Measurements from ENCODE around the gene GNG7. TPM values are rescaled to one million over a fixed set of nuclear protein-coding genes. Genes with fewer than 3 reads are reported as not detected.
"Not testable (repeated sequence)": the region's sequence is repeated elsewhere in the genome, so short reads cannot be mapped to it uniquely, and the experiment has no call there.

The GNG7 gene
- polyA plus RNA-seq, 10 donors = 1.6 to 3.6 (median 2.3) TPM

DNA sequence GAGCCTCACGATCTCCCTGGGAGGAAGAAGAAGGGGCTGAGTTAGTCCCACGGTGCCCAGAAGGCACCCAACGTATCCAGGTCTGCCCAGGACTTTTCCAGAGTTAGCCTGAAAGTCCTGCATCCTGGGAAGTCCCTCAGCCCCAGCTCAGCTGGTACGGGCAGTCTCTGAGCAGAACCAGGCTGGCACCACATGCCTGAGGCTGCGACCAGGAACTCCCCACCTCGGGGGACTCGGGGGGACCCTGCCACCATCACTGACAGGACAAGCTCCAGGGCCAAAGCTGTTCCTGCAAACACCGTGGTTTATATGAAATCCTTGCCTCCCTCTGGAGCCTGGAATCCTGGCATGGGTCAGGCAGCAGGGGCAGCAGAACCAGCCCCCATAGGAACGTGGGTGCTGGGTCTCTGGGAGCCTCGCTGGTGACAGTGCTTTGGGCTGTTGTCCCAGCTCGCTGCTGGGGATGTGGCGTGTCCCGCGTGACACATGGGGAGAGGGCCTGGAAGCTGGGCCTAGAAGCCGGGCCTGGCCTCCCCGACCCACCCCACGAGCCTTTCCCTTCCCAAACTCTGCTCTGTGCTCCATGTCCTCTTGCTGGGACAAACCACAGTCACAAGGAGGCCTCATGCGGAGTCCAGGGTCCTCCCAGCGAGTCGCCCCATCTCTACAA, 55.5 kb downstream of the GNG7 start:
- DNase-seq = no peak

GRCh38 chr19:2645826-2646225, 56.7 kb downstream of the GNG7 start:
- no peak for DNase-seq

DNA sequence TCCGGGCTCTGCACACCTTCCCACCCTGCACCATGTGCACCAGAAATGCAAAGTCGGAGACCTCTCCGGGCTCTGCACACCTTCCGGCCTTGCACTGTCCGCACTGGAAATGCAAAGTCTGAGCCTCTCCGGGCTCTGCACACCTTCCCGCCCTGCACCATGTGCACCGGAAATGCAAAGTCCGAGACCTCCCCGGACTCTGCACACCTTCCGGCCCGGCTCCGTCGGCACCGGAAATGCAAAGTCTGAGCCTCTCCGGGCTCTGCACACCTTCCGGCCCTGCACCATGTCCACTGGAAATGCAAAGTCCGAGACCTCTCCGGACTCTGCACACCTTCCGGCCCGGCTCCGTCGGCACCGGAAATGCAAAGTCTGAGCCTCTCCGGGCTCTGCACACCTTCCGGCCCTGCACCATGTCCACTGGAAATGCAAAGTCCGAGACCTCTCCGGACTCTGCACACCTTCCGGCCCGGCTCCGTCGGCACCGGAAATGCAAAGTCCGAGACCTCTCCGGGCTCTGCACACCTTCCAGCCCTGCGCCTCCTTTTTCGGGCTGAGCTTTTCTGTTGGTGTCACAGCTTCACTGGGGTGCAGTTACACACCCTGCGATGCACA, 59.3 kb downstream of the GNG7 start:
- DNase-seq = not testable (repeated sequence)

DNA sequence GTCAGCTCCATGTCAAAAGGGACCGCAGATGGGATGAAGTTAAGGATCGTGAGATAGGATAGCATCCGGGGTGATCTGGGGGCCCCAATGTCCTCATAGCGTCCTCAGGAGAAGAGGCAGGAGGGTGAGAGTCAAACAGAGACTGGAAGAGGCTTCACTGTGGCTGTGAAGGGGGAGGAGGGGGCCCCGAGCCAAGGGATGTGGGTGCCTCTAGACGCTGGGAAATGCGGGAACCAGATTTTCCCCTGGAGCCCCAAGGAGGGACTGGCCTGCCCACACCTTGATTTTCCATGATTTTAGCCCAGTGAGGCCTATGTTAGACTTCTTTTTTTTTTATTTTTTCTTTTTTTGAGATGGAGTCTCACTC, 61.2 kb downstream of the GNG7 start:
- no peak for DNase-seq

GRCh38 chr19:2640563-2641331, 61.7 kb downstream of the GNG7 start:
- no peak for DNase-seq

DNA sequence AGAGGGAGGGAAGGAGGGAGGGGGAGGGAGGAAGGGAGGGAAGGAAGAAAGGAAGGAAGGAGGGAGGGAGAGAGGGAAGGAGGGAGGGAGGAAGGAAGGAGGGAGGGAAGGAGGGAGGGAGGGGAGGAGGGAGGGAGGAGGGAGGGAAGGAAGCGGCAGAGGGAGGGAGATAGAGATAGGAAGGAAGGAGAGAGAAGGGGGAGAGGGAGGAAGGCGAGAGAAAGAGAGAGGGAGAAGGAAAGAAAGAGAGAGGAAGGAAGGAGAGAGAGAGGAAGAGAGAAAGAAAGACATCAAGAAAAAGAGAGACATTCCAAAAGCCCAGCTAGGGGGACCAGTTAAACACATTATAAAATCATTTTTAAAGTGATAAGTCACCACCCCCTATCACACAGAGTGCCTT, 62.5 kb downstream of the GNG7 start:
- no peak for DNase-seq

DNA sequence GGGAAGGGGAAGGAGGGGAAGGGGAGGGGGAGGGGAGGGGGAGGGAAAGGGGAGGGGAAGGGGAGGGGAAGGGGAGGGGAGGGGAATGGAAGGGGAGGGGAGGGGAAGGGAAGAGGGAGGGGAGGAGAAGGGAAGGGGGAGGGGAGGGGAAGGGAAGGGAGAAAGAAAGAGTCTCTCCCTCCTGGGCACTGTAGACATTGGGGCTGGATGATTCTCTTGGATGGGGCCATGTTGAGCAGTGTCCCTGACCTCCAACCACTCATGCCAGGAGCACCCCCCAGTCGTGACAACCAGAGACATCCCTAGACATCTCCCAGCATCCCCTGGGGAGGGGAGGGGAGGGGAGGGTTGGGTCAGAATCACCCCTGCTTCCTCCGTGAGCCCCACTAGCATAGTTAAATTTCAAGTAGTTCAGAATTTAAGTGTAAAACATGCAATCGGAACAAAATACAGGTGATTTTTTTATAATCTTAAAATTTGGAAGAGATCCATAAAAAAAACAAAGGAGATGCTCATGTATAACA, 64.0 kb downstream of the GNG7 start:
- DNase-seq = no peak

GRCh38 chr19:2636897-2637683, 65.4 kb downstream of the GNG7 start:
- peak in 1 of 3 donors; percentile 62 for DNase-seq

- no peak for DNase-seq
These were observed 66.2 kb downstream of the GNG7 start for GRCh38 chr19:2636141-2636896.

- DNase-seq = no peak
These were observed 67.5 kb downstream of the GNG7 start for GRCh38 chr19:2634960-2635359.

DNA sequence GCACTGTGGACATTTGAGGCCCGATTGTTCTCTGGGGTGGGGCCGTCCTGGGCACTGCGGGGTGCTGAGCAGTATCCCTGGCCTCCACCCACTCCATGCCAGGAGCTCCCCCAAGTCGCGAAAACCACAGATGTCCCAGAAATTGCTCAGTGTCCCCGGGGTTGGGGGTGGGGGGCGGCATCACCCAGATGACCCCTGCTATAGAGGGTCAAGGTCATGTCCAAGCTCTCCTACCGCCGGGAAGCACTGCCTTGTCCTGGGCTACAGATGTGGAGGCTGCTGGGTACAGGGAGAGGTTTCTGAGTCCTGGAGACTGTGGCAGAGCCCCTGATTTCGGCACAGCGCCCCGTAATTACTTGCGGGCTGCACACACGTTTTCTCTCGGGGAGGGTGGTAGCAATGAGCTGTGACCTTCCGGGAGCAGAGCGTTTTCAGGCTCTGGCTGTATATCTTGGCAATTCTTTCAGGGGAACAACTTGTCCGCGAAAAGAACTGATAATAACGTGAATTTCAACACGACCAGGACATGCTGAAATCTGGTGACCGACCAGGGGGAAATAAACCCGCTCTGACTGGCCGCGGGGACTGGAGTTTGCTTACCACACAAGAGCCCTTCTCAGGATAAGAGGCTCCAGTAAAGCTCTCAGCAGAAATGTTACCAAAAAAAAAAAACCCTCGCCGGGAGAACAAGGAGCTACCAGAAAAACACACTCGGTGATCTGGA, 68.1 kb downstream of the GNG7 start:
- no peak for DNase-seq

DNA sequence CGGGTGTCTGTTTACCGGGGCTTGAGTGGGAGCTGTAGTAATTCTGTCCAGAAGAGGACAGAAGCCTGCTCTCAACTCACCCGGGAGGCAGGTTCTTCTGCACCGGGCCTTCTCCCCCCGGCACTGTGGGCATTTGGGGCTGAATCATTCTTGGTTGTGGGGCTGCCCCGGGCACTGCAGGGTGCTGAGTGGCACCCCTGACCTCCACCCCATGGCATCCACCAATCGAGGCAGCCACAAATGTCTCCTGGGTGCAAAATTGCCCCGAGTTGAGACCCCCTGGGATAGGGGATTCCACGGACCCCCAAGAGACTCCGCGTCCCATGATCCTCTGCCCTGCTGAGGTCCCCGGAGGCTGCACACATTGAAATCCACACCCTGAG, 68.8 kb downstream of the GNG7 start:
- no peak for DNase-seq

- DNase-seq = no peak
These were observed 71.2 kb downstream of the GNG7 start for GRCh38 chr19:2631213-2631821.

GRCh38 chr19:2630352-2631001, 72.0 kb downstream of the GNG7 start:
- no peak for DNase-seq

DNA sequence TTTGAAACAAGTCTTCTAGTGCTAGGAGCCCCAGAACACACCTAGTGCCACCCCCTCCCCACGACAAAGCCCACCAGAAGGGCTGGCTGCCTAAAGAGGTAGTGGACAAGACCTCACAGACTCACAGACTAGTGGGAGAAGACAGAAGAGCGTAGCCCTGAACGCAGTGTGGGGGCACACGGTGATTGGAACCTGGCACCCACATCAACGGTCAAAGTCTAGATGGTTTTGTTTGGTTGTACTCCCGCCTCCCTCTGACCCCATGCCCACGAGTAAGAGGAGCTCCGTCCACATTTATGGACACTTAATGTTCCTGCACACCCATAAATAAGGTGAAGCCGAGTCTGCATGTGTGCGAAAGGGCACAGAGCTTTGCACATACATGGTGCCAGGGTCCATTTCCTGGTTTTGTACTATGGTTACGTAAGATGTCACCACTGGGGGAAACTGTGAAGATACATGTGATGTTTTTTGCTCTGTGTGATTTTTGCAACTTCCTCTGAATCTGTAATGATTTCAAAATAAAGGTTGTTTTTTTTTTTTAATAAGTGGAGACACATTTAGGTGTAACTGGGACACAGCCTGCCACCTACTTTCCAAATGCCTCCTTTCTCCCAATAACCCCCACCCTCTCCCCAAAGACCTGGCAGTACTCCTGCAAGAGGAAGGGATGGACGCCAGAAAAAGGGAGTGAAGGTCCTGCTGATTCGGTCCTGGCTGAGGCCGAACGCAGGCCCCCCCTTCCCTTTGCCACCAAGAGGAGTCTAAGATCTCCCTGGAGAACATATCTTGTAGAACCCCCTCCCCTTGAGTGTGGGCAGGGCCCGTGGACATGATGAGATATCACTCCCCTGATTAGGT, 72.8 kb downstream of the GNG7 start:
- no peak for DNase-seq

DNA sequence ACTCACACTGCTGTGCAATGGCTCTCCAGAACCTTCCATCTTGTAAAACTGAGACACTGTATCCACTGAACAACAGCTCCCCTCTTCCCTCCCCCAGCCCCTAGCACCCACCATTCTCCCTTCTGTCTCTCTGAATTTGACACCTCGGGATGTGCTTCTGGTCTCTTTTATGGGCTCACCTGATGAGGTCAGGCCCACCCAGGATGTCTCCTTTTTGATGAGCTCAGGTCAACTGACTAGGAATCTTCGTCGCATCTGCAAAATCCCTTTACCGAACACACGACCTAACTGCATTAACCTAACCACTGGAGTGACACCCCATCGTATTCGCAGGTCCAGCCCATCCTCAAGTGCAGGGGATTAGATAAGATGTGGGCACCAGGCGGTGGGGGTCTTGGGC, 73.9 kb downstream of the GNG7 start:
- no peak for DNase-seq

DNA sequence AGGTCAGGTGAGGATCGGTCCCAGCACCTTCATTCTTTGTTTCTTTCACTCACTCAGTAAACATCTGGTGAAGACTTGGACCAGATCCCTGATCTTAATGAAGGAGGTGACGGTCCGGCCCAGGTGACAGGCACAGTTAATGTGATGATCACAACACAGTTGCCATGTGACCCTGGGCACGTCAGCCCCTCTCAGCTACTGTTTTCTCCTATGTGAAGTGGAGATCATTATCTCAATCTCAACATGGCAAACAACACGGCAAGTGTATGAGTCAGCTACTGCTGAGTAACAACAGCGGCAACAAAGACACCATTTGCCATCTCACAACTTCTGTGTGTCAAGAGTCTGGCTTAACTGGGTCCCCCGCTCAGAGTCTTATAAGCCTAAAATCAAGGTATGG, 74.6 kb downstream of the GNG7 start:
- no peak for DNase-seq

GRCh38 chr19:2627319-2627829, 75.1 kb downstream of the GNG7 start:
- peak in 2 of 3 donors; percentile 53 to 91 for DNase-seq

All from muscle of back (tissue), 11 donors.